HG02885 (cell line): Measurements from ENCODE around the gene FGF11.

Experiments used
- ATAC-seq: cut with Tn5 transposase; IDR thresholded peaks from one replicate; pipeline ENCODE4 v1.9.1; 2021; ENCODE audit warnings: mild to moderate bottlenecking; ENCODE audit not compliant: unreplicated experiment, poor library complexity

The FGF11 gene

GRCh38 chr17:7426896-7427489 lies 12.3 kb upstream of the FGF11 start:
- ATAC-seq: no peak

GRCh38 chr17:7427549-7427948 lies 11.8 kb upstream of the FGF11 start:
- no peak for ATAC-seq

GRCh38 chr17:7428557-7428956 lies 10.8 kb upstream of the FGF11 start, which contains the start of gene SPEM3:
Gene SPEM3 (plus strand): TSS chr17:7428857. CDS start chr17:7428903, 46 bp downstream.
- no peak for ATAC-seq

- ATAC-seq: no peak
Measured at GRCh38 chr17:7429722-7430121, 9.6 kb upstream of the FGF11 start.

GRCh38 chr17:7431231-7431630 lies 8.1 kb upstream of the FGF11 start:
- no peak for ATAC-seq

GRCh38 chr17:7432296-7432695 lies 7.0 kb upstream of the FGF11 start:
- ATAC-seq: no peak

- ATAC-seq: peak; percentile 15
Measured at GRCh38 chr17:7435676-7436555, 3.4 kb upstream of the FGF11 start.

- ATAC-seq: peak; percentile 43
Measured at GRCh38 chr17:7436556-7437368, 2.5 kb upstream of the FGF11 start.

- ATAC-seq: no peak
Measured at GRCh38 chr17:7437369-7437863, 1.9 kb upstream of the FGF11 start.

GRCh38 chr17:7437950-7438614 lies 1.2 kb upstream of the FGF11 start:
- no peak for ATAC-seq

- no peak for ATAC-seq
Measured at GRCh38 chr17:7438656-7439460, 454 bp upstream of the FGF11 start.

GRCh38 chr17:7440113-7440833 lies 961 bp downstream of the FGF11 start:
- ATAC-seq: no peak

GRCh38 chr17:7440834-7441195 lies 1.5 kb downstream of the FGF11 start:
- no peak for ATAC-seq

- no peak for ATAC-seq
Measured at GRCh38 chr17:7441266-7441665, 2.0 kb downstream of the FGF11 start.

- no peak for ATAC-seq
Measured at GRCh38 chr17:7442142-7442541, 2.8 kb downstream of the FGF11 start.

- no peak for ATAC-seq
Measured at GRCh38 chr17:7443499-7444485, 4.5 kb downstream of the FGF11 start.

- no peak for ATAC-seq
Measured at GRCh38 chr17:7444682-7445618, 5.6 kb downstream of the FGF11 start, which contains the start of gene CHRNB1. Gene CHRNB1 (plus strand): TSS chr17:7445061. CDS start chr17:7445128, 67 bp downstream.
